ENCODE measurements around the gene BTN2A1. TPM values are rescaled to one million over a fixed set of nuclear protein-coding genes. Genes with fewer than 3 reads are reported as not detected.
A peak's percentile ranks its signal among the peaks of the same experiment; 100 is the strongest.

BTN2A1 gene
- polyA plus RNA-seq, 1 of the 3 experiments (the other 2 are of a cell fraction), result 21.2 TPM

DNA sequence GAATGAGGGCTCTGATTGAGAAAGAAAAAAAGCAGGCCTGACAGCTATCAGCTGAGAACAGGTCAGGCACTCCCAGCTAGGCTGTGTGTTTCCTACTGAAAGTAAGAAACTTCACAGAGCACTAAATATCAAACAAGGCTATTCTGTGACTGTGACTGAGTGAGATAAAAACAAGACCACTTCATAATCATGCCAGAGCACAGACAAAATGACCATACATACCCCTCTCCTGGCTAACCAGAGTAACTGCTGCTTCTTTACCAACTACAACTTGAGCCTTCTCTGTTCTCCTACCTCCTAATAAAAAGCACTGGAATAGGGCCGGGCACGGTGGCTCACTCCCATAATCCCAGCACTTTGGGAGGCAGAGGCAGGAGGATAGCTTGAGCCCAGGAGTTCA, 35.5 kb downstream of the BTN2A1 start:
- ChIA-PET CTCF (interaction anchor here (1.8 kb wide), 1 partner anchor 152 kb away, joined by 6 read pairs; no protein-coding TSS in a partner anchor), POLR2A (no interaction called here)
- DNase-seq, result no peak
- Histone ChIP-seq H3K9me3 (no peaks in the 10 kb centered on the region), H3K9ac (no peak overlapping the region), H3K4me2 (no peak overlapping the region), H3K36me3 (replicated peaks in 1 of 2; ENCODE audit: control insufficient read depth in 1 of 2, insufficient read depth in 2 of 2, low read length in 1 of 2) (no peaks in the 10 kb centered on the region), H3K4me1 (ENCODE audit: control insufficient read depth in 1 of 2, insufficient read depth in 2 of 2, low read depth in 1 of 2, low read length in 1 of 2) (no peaks in the 10 kb centered on the region), H3K9me2 (no peaks in the 10 kb centered on the region), H2AFZ (ENCODE audit: low read depth) (no peak overlapping the region), H3F3A (replicated peaks; ENCODE audit: insufficient read depth) (no peaks in the 10 kb centered on the region), H3K79me2 (ENCODE audit: insufficient read depth) (no peaks in the 10 kb centered on the region), H3K27me3 (ENCODE audit: insufficient read depth) (peaks cover 5% of the 10 kb centered on the region; the same call in 1 of the 2 replicates), H4K20me1 (ENCODE audit: insufficient read depth) (no peaks in the 10 kb centered on the region), H3K4me3 (ENCODE audit: low read depth in 2 of 2, low read length in 1 of 2) (no peak overlapping the region), H3K27ac (ENCODE audit: low read depth in 2 of 2, low read length in 1 of 2) (no peak overlapping the region)
- peak; percentile 47 for TF ChIP-seq RAD21 (IDR thresholded peaks at IDR 0.05; ENCODE audit: low read length)
- TF ChIP-seq, protein P1, sequence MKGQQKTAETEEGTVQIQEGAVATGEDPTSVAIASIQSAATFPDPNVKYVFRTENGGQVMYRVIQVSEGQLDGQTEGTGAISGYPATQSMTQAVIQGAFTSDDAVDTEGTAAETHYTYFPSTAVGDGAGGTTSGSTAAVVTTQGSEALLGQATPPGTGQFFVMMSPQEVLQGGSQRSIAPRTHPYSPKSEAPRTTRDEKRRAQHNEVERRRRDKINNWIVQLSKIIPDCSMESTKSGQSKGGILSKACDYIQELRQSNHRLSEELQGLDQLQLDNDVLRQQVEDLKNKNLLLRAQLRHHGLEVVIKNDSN (IDR thresholded peaks at IDR 0.05; ENCODE audit: borderline replicate concordance, low read depth), result no peak
- no peak for TF ChIP-seq EZH2phosphoT487 (IDR thresholded peaks at IDR 0.05; ENCODE audit: borderline replicate concordance, low read depth)
- 0 out of 2 replicates have a peak, but pooled peaks have one; percentile 16 for TF ChIP-seq RFX5 (IDR thresholded peaks at IDR 0.05; ENCODE audit: low read length)
- no peak for TF ChIP-seq GATA2 (CRISPR knock-in tag; IDR thresholded peaks at IDR 0.05)
- TF ChIP-seq SMC3 (IDR thresholded peaks at IDR 0.05; ENCODE audit: low read depth, low read length), result peak; percentile 39; the same call in 1 of the 2 replicates
- no peak for TF ChIP-seq TAF1 (IDR thresholded peaks at IDR 0.05; ENCODE audit: borderline replicate concordance, low read depth, low read length)
- TF ChIP-seq NRF1 (IDR thresholded peaks at IDR 0.05; ENCODE audit: low read depth, low read length), result no peak
- no peak for TF ChIP-seq MXI1 (IDR thresholded peaks at IDR 0.05; ENCODE audit: low read depth, low read length)
- TF ChIP-seq, protein P2, sequence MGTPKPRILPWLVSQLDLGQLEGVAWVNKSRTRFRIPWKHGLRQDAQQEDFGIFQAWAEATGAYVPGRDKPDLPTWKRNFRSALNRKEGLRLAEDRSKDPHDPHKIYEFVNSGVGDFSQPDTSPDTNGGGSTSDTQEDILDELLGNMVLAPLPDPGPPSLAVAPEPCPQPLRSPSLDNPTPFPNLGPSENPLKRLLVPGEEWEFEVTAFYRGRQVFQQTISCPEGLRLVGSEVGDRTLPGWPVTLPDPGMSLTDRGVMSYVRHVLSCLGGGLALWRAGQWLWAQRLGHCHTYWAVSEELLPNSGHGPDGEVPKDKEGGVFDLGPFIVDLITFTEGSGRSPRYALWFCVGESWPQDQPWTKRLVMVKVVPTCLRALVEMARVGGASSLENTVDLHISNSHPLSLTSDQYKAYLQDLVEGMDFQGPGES (IDR thresholded peaks at IDR 0.05; ENCODE audit: low read depth, low read length), result no peak
- TF ChIP-seq FOSL2 (IDR thresholded peaks at IDR 0.05; ENCODE audit: borderline replicate concordance, low read depth), result no peak
- no peak for TF ChIP-seq TEAD4 (IDR thresholded peaks at IDR 0.05; ENCODE audit: borderline replicate concordance, insufficient read depth)
- no peak for TF ChIP-seq FOXM1 (IDR thresholded peaks at IDR 0.05; ENCODE audit: low read depth)
- no peak for TF ChIP-seq RXRA (IDR thresholded peaks at IDR 0.05; ENCODE audit: borderline replicate concordance, low read depth)
- TF ChIP-seq JUND (IDR thresholded peaks at IDR 0.05), result no peak
- whole genome bisulfite sequencing (ENCODE audit: low lambda C conversion rate), result 100% methylated on average over 2 of the region's 2 CpGs

DNA sequence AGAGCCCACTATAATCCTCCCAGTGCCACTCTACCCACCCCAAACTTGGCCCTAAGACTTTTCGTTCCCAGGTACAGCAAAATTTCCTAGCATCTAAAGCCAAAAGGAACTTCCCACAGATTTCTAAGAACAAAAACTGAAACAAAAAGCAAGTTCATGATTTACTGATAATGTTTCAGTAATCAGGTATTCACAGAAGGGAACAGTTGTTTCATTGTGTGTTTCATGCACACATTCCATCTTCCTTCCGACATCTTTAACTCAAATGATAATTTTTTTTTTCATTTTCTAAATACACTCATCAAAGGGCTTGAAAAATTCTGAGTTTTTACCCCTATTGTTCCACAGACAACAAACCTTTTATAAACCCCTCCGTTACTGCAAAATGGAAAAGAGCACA, 36.4 kb downstream of the BTN2A1 start:
- H3K27me3 ChIP-seq (ENCODE audit: insufficient read depth), result peaks cover 5% of the 10 kb centered on the region; the same call in 1 of the 2 replicates
- H3K9me2 ChIP-seq, result no peaks in the 10 kb centered on the region
- no peaks in the 10 kb centered on the region for H3K79me2 ChIP-seq (ENCODE audit: insufficient read depth)
- DNase-seq, result no peak
- ChIA-PET POLR2A (no interaction called here), CTCF (interaction anchor here (1.8 kb wide), 1 partner anchor 153 kb away, joined by 6 read pairs; no protein-coding TSS in a partner anchor)
- H3F3A ChIP-seq (replicated peaks; ENCODE audit: insufficient read depth), result no peaks in the 10 kb centered on the region
- H3K4me3 ChIP-seq (ENCODE audit: low read depth in 2 of 2, low read length in 1 of 2), result no peak overlapping the region
- H2AFZ ChIP-seq (ENCODE audit: low read depth), result no peak overlapping the region
- WGBS (ENCODE audit: low lambda C conversion rate), result 87% methylated on average over 3 of the region's 3 CpGs
- no peak overlapping the region for H3K9ac ChIP-seq
- no peaks in the 10 kb centered on the region for H3K4me1 ChIP-seq (ENCODE audit: control insufficient read depth in 1 of 2, insufficient read depth in 2 of 2, low read depth in 1 of 2, low read length in 1 of 2)
- no peaks in the 10 kb centered on the region for H3K36me3 ChIP-seq (replicated peaks in 1 of 2; ENCODE audit: control insufficient read depth in 1 of 2, insufficient read depth in 2 of 2, low read length in 1 of 2)
- H3K27ac ChIP-seq (ENCODE audit: low read depth in 2 of 2, low read length in 1 of 2), result no peak overlapping the region
- H3K4me2 ChIP-seq, result no peak overlapping the region
- no peaks in the 10 kb centered on the region for H3K9me3 ChIP-seq
- H4K20me1 ChIP-seq (ENCODE audit: insufficient read depth), result no peaks in the 10 kb centered on the region
- no peak for TF ChIP-seq TAF1 (IDR thresholded peaks at IDR 0.05; ENCODE audit: borderline replicate concordance, low read depth, low read length)
- TF ChIP-seq, protein P3, sequence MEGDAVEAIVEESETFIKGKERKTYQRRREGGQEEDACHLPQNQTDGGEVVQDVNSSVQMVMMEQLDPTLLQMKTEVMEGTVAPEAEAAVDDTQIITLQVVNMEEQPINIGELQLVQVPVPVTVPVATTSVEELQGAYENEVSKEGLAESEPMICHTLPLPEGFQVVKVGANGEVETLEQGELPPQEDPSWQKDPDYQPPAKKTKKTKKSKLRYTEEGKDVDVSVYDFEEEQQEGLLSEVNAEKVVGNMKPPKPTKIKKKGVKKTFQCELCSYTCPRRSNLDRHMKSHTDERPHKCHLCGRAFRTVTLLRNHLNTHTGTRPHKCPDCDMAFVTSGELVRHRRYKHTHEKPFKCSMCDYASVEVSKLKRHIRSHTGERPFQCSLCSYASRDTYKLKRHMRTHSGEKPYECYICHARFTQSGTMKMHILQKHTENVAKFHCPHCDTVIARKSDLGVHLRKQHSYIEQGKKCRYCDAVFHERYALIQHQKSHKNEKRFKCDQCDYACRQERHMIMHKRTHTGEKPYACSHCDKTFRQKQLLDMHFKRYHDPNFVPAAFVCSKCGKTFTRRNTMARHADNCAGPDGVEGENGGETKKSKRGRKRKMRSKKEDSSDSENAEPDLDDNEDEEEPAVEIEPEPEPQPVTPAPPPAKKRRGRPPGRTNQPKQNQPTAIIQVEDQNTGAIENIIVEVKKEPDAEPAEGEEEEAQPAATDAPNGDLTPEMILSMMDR (IDR thresholded peaks at IDR 0.05), result no peak
- no peak for TF ChIP-seq SMC3 (IDR thresholded peaks at IDR 0.05; ENCODE audit: low read depth, low read length)
- TF ChIP-seq, protein P4, sequence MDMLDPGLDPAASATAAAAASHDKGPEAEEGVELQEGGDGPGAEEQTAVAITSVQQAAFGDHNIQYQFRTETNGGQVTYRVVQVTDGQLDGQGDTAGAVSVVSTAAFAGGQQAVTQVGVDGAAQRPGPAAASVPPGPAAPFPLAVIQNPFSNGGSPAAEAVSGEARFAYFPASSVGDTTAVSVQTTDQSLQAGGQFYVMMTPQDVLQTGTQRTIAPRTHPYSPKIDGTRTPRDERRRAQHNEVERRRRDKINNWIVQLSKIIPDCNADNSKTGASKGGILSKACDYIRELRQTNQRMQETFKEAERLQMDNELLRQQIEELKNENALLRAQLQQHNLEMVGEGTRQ (IDR thresholded peaks at IDR 0.05; ENCODE audit: borderline replicate concordance, low read depth, low read length), result no peak
- TF ChIP-seq SIN3A (IDR thresholded peaks at IDR 0.05; ENCODE audit: borderline replicate concordance, low read depth, low read length), result no peak
- no peak for TF ChIP-seq GATA2 (CRISPR knock-in tag; IDR thresholded peaks at IDR 0.05)
- TF ChIP-seq NFIC (IDR thresholded peaks at IDR 0.05; ENCODE audit: borderline replicate concordance), result no peak
- TF ChIP-seq RFX5 (IDR thresholded peaks at IDR 0.05; ENCODE audit: low read length), result no peak
- TF ChIP-seq, protein P1 (IDR thresholded peaks at IDR 0.05; ENCODE audit: borderline replicate concordance, low read depth), result no peak
- no peak for TF ChIP-seq POLR2AphosphoS5 (IDR thresholded peaks at IDR 0.05; ENCODE audit: low read depth, low read length)
- no peak for TF ChIP-seq MXI1 (IDR thresholded peaks at IDR 0.05; ENCODE audit: low read depth, low read length)
- TF ChIP-seq RCOR1 (IDR thresholded peaks at IDR 0.05; ENCODE audit: low read length), result no peak
- no peak for TF ChIP-seq GABPA (IDR thresholded peaks at IDR 0.05; ENCODE audit: low read depth)
- no peak for TF ChIP-seq FOXJ3 (CRISPR knock-in tag; IDR thresholded peaks at IDR 0.05)
- TF ChIP-seq RXRA (IDR thresholded peaks at IDR 0.05; ENCODE audit: borderline replicate concordance, low read depth), result no peak
